HepG2 (cell line): Measurements from ENCODE around the gene SAMD4A. TPM values are rescaled to one million over a fixed set of nuclear protein-coding genes. Genes with fewer than 3 reads are reported as not detected.

Experiments used
- ELF1 ChIP-seq: sonication (generic); formaldehyde crosslinking; IDR thresholded peaks from 2 replicates; pipeline ENCODE4 v1.4.0; 2020; ENCODE audit warnings: missing genetic modification reagents
- HDAC2 ChIP-seq: sonication (generic); formaldehyde crosslinking; IDR thresholded peaks from 2 replicates; pipeline ENCODE4 v1.4.0; 2020; ENCODE audit warnings: missing genetic modification reagents
- HNRNPLL ChIP-seq: fragments of 200-400 bp; formaldehyde crosslinking; IDR thresholded peaks from 2 replicates; pipeline ENCODE4 v1.6.1; 2017; ENCODE audit warnings: mild to moderate bottlenecking, low read depth, low read length; ENCODE audit not compliant: poor library complexity, severe bottlenecking
- IKZF4 ChIP-seq: sonication (generic); formaldehyde crosslinking; IDR thresholded peaks from 2 replicates; pipeline ENCODE4 v1.5.1; 2020; ENCODE audit warnings: borderline replicate concordance, mild to moderate bottlenecking, low read depth, missing genetic modification reagents; ENCODE audit errors: not compliant biosample characterization
- KMT2A ChIP-seq: sonication (generic); formaldehyde crosslinking; IDR thresholded peaks from 2 replicates; pipeline ENCODE4 v1.4.0; 2020; ENCODE audit warnings: missing genetic modification reagents
- LBX2 ChIP-seq: sonication (generic); formaldehyde crosslinking; IDR thresholded peaks from 2 replicates; pipeline ENCODE4 v1.5.0; 2020; ENCODE audit warnings: missing genetic modification reagents, mild to moderate bottlenecking, borderline replicate concordance
- PREB ChIP-seq: sonication (generic); formaldehyde crosslinking; IDR thresholded peaks from 2 replicates; pipeline ENCODE4 v1.4.0; 2020; ENCODE audit warnings: missing genetic modification reagents
- RARA ChIP-seq: IDR thresholded peaks from 2 replicates; pipeline ENCODE4 v1.6.1; 2016; ENCODE audit warnings: missing genetic modification reagents, missing compliant biosample characterization
- ZBED4 ChIP-seq: sonication (generic); formaldehyde crosslinking; IDR thresholded peaks from 2 replicates; pipeline ENCODE4 v1.4.0; 2020; ENCODE audit warnings: missing genetic modification reagents, borderline replicate concordance
- ZNF276 ChIP-seq: sonication (generic); formaldehyde crosslinking; IDR thresholded peaks from 2 replicates; pipeline ENCODE4 v1.4.0; 2020; ENCODE audit warnings: mild to moderate bottlenecking, low read depth, missing genetic modification reagents
- ZNF562 ChIP-seq: sonication (generic); formaldehyde crosslinking; IDR thresholded peaks from 2 replicates; pipeline ENCODE4 v1.8.0; 2022; ENCODE audit warnings: missing genetic modification reagents, borderline replicate concordance
- ZNF704 ChIP-seq: sonication (generic); formaldehyde crosslinking; IDR thresholded peaks from 2 replicates; pipeline ENCODE4 v1.8.1; 2023; ENCODE audit warnings: mild to moderate bottlenecking, inconsistent platforms, moderate library complexity, missing genetic modification reagents, borderline replicate concordance
- ZNF781 ChIP-seq: sonication (generic); formaldehyde crosslinking; IDR thresholded peaks from 2 replicates; pipeline ENCODE4 v1.5.1; 2020; ENCODE audit warnings: borderline replicate concordance, mild to moderate bottlenecking, missing genetic modification reagents; ENCODE audit errors: not compliant biosample characterization
- polyA plus RNA-seq, 8 experiments: library from polyadenylated mRNA; depleted of rRNA in 3 of 8; stranded (reverse) in 7 of 8; unstranded in 1 of 8; fragments of >200 nt; fragmentation: Illumina TruSeq in 4 of 8; extraction: Trizol in 4 of 8; gene quantifications; 2 replicates each; pipeline versions ENCODE4 v1.2.1 to v1.2.3, GENCODE V29; 2011 to 2016; ENCODE audit warnings: low read depth in 4 of 8, missing spikeins in 1 of 8, mixed read lengths in 1 of 8; ENCODE audit not compliant: insufficient read depth in 1 of 8
- total RNA-seq, 5 experiments: library from RNA; depleted of rRNA; stranded (reverse); fragments of >200 nt; fragmentation: Illumina TruSeq; extraction: Trizol; gene quantifications; 2 replicates each; pipeline ENCODE4 v1.2.3, GENCODE V29; 2016; ENCODE audit warnings: low read depth in 1 of 5

SAMD4A gene
- total and polyA plus RNA-seq, 2 of the 13 experiments (the other 11 are each of a cell fraction or from before 2014, with no cell fraction given) = 11.8 to 13.0 TPM

- no peak for TF ChIP-seq ZBED4 (CRISPR knock-in tag)
- TF ChIP-seq ZNF276 = no peak
- TF ChIP-seq PREB = no peak
- TF ChIP-seq LBX2 = no peak
- no peak for TF ChIP-seq ELF1
- TF ChIP-seq IKZF4 (CRISPR knock-in tag) = no peak
- TF ChIP-seq RARA (CRISPR knock-in tag) = no peak
- no peak for TF ChIP-seq ZNF704 (CRISPR knock-in tag)
- TF ChIP-seq ZNF781 = no peak
- no peak for TF ChIP-seq KMT2A
- no peak for TF ChIP-seq ZNF562
- no peak for TF ChIP-seq HDAC2
- no peak for TF ChIP-seq HNRNPLL
These were observed 204.6 kb downstream of the SAMD4A start (continued) for GRCh38 chr14:54771411-54772027.
